Measurements from ENCODE around the gene FKBP5.

DNA sequence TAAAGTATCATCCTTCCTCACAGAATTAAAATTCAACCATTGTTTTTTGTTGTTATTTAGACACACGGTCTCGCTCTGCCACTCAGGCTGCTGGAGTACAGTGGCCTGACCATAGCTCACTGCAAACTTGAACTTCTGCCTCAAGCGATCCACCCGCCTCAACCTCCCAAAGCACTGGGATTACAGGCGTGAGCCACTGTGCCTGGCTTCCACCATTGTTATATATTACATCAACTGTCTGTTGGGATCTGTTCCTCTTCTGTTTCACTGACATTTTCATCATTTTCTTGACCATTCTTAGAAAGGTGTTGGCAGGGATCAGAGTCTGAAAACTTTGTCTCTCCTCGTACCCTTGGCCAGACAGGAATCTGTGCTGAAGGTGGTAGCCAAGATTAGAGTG lies 154.7 kb downstream of the FKBP5 start:
- TF ChIP-seq EZH2 (IDR thresholded peaks at IDR 0.05; ENCODE audit: borderline replicate concordance, low read depth, low read length) (no peak), KLF10 (CRISPR knock-in tag; IDR thresholded peaks at IDR 0.05) (no peak), POLR2AphosphoS5 (IDR thresholded peaks at IDR 0.05; ENCODE audit: control insufficient read depth, insufficient read depth, low read depth, low read length) (no peak), ATF3 (IDR thresholded peaks at IDR 0.05) (no peak), ATF3 (CRISPR knock-in tag; conservative IDR thresholded peaks at IDR 0.05) (no peak), HDAC8 (tag; IDR thresholded peaks at IDR 0.05) (no peak), BRF2 (IDR thresholded peaks at IDR 0.05; ENCODE audit: borderline replicate concordance, insufficient read depth, insufficient read length) (no peak), CTCF (IDR thresholded peaks at IDR 0.05 in 2 of 3, conservative IDR thresholded peaks at IDR 0.05 in 1 of 3; ENCODE audit: insufficient read depth in 2 of 3, low read depth in 1 of 3, low read length in 3 of 3) (no peak), ZNF324 (CRISPR knock-in tag; IDR thresholded peaks at IDR 0.05) (no peak), PCBP1 (IDR thresholded peaks at IDR 0.05; ENCODE audit: low read depth, low read length, poor library complexity, severe bottlenecking) (no peak), HMG20B (CRISPR knock-in tag; IDR thresholded peaks at IDR 0.05) (no peak), ZBTB17 (CRISPR knock-in tag; IDR thresholded peaks at IDR 0.05) (no peak)
- TF ChIP-seq, protein P1, sequence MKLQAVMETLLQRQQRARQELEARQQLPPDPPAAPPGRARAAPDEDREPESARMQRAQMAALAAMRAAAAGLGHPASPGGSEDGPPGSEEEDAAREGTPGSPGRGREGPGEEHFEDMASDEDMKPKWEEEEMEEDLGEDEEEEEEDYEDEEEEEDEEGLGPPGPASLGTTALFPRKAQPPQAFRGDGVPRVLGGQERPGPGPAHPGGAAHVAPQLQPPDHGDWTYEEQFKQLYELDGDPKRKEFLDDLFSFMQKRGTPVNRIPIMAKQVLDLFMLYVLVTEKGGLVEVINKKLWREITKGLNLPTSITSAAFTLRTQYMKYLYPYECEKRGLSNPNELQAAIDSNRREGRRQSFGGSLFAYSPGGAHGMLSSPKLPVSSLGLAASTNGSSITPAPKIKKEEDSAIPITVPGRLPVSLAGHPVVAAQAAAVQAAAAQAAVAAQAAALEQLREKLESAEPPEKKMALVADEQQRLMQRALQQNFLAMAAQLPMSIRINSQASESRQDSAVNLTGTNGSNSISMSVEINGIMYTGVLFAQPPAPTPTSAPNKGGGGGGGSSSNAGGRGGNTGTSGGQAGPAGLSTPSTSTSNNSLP (IDR thresholded peaks at IDR 0.05; ENCODE audit: borderline replicate concordance, low read depth, low read length): no peak
